HEK293 (cell line): Measurements from ENCODE around the gene GDPGP1.

Experiments used
- CTCF ChIA-PET: fragments of 350-600 bp; formaldehyde crosslinking; extraction: SDS; loops from one replicate; lab custom pipeline; 2021; ENCODE audit warnings: antibody characterized with exemption; lab: Yijun Ruan, JAX
- POLR2A ChIA-PET: fragments of 300-600 bp; formaldehyde crosslinking; extraction: SDS; loops from one replicate; lab custom pipeline; 2020; ENCODE audit warnings: antibody characterized with exemption, inconsistent platforms; lab: Yijun Ruan, JAX
- H3K27ac ChIP-seq: fragments of 200-500 bp; sonication (Bioruptor generic); 2 replicates; pipeline ENCODE4 v1.5.1; 2014; ENCODE audit warnings: low read depth, low read length, control low read depth, inconsistent platforms; ENCODE audit errors: extremely low read depth
- H3K36me3 ChIP-seq, 2 experiments: fragments of 200-500 bp in 1 of 2; sonication (Bioruptor generic) in 1 of 2; 1 replicate in 1 of 2; 2 replicates in 1 of 2; pipeline ENCODE4 v1.5.1; 2014 to 2017; ENCODE audit warnings: inconsistent platforms in 2 of 2, low read length in 2 of 2; ENCODE audit not compliant: control insufficient read depth in 2 of 2, insufficient read depth in 1 of 2
- H3K4me1 ChIP-seq: fragments of 200-500 bp; sonication (Bioruptor generic); 2 replicates; pipeline ENCODE4 v1.5.1; 2014; ENCODE audit warnings: mild to moderate bottlenecking, low read length, inconsistent platforms; ENCODE audit not compliant: control insufficient read depth, insufficient read depth
- H3K4me3 ChIP-seq: 2 replicates; pipeline ENCODE4 v1.5.1; 2011; ENCODE audit warnings: low read depth, mild to moderate bottlenecking, control low read depth, low read length, moderate library complexity
- H3K9me3 ChIP-seq: fragments of 200-500 bp; sonication (Bioruptor generic); 2 replicates; pipeline ENCODE4 v1.5.1; 2014; ENCODE audit warnings: low read depth, low read length, inconsistent platforms; ENCODE audit not compliant: control insufficient read depth, insufficient read depth
- BCL11B ChIP-seq: fragments of 450-650 bp; formaldehyde crosslinking; IDR thresholded peaks from 2 replicates; pipeline ENCODE4 v1.5.1; 2016; ENCODE audit warnings: low read depth, missing biosample characterization, missing genetic modification characterization
- FEZF1 ChIP-seq: fragments of 450-650 bp; formaldehyde crosslinking; IDR thresholded peaks from 2 replicates; pipeline ENCODE4 v1.5.1; 2016; ENCODE audit warnings: missing biosample characterization, missing genetic modification characterization
- GLIS2 ChIP-seq: fragments of 450-650 bp; formaldehyde crosslinking; IDR thresholded peaks from 2 replicates; pipeline ENCODE4 v1.5.1; 2016; ENCODE audit warnings: missing biosample characterization, missing genetic modification characterization
- HOXC10 ChIP-seq: sonication (generic); formaldehyde crosslinking; IDR thresholded peaks from 2 replicates; pipeline ENCODE4 v1.8.1; 2023; ENCODE audit warnings: mild to moderate bottlenecking, missing genetic modification reagents
- KLF10 ChIP-seq: fragments of 450-650 bp; IDR thresholded peaks from 2 replicates; pipeline ENCODE4 v1.5.1; 2018; ENCODE audit warnings: missing biosample characterization, mild to moderate bottlenecking, missing genetic modification characterization
- ZBTB21 ChIP-seq: fragments of 450-650 bp; formaldehyde crosslinking; IDR thresholded peaks from 2 replicates; pipeline ENCODE4 v1.5.1; 2017; ENCODE audit warnings: missing biosample characterization, missing genetic modification characterization
- ZFP3 ChIP-seq: fragments of 450-650 bp; formaldehyde crosslinking; IDR thresholded peaks from 2 replicates; pipeline ENCODE4 v1.5.1; 2016; ENCODE audit warnings: low read depth, missing biosample characterization, missing genetic modification characterization
- ZNF10 ChIP-seq: fragments of 450-650 bp; formaldehyde crosslinking; IDR thresholded peaks from 2 replicates; pipeline ENCODE4 v1.5.1; 2017; ENCODE audit warnings: missing biosample characterization, missing genetic modification characterization
- ZNF174 ChIP-seq: fragments of 450-650 bp; formaldehyde crosslinking; IDR thresholded peaks from 2 replicates; pipeline ENCODE4 v1.5.0; 2017; ENCODE audit warnings: missing biosample characterization, mild to moderate bottlenecking, missing genetic modification characterization
- ZNF2 ChIP-seq: fragments of 450-650 bp; formaldehyde crosslinking; IDR thresholded peaks from 2 replicates; pipeline ENCODE4 v1.5.1; 2016; ENCODE audit warnings: missing biosample characterization, missing genetic modification characterization
- ZNF292 ChIP-seq: fragments of 450-650 bp; formaldehyde crosslinking; IDR thresholded peaks from 2 replicates; pipeline ENCODE4 v1.5.1; 2016; ENCODE audit warnings: low read depth, missing biosample characterization, missing genetic modification characterization, borderline replicate concordance
- ZNF548 ChIP-seq: fragments of 450-650 bp; formaldehyde crosslinking; IDR thresholded peaks from 2 replicates; pipeline ENCODE4 v1.5.1; 2016; ENCODE audit warnings: missing biosample characterization, missing genetic modification characterization
- ZNF555 ChIP-seq: fragments of 450-650 bp; formaldehyde crosslinking; conservative IDR thresholded peaks from 2 replicates; pipeline ENCODE4 v1.5.1; 2017; ENCODE audit warnings: missing biosample characterization, mild to moderate bottlenecking, missing genetic modification characterization, inconsistent platforms
- ZNF560 ChIP-seq: fragments of 450-650 bp; formaldehyde crosslinking; IDR thresholded peaks from 2 replicates; pipeline ENCODE4 v1.5.1; 2017; ENCODE audit warnings: missing biosample characterization, missing genetic modification characterization, borderline replicate concordance
- ZNF561 ChIP-seq: fragments of 450-650 bp; IDR thresholded peaks from 2 replicates; pipeline ENCODE4 v1.5.1; 2018; ENCODE audit warnings: missing biosample characterization, missing genetic modification characterization, borderline replicate concordance
- ZNF596 ChIP-seq: fragments of 450-650 bp; IDR thresholded peaks from 2 replicates; pipeline ENCODE4 v1.5.0; 2018; ENCODE audit warnings: missing biosample characterization, mild to moderate bottlenecking, missing genetic modification characterization, moderate library complexity
- ZNF629 ChIP-seq: fragments of 450-650 bp; formaldehyde crosslinking; IDR thresholded peaks from 2 replicates; pipeline ENCODE4 v1.5.1; 2017; ENCODE audit warnings: missing biosample characterization, missing genetic modification characterization
- TF ChIP-seq, protein P1 (sequence below): fragments of 450-650 bp; formaldehyde crosslinking; IDR thresholded peaks from 2 replicates; pipeline ENCODE4 v1.5.1; 2017; ENCODE audit warnings: missing biosample characterization, missing genetic modification characterization
- TF ChIP-seq, protein P2 (sequence below): fragments of 450-650 bp; formaldehyde crosslinking; IDR thresholded peaks from 2 replicates; pipeline ENCODE4 v1.5.1; 2016; ENCODE audit warnings: missing biosample characterization, missing genetic modification characterization, low read depth
- TF ChIP-seq, protein P3 (sequence below): fragments of 450-650 bp; formaldehyde crosslinking; IDR thresholded peaks from 2 replicates; pipeline ENCODE4 v1.5.1; 2016; ENCODE audit warnings: missing biosample characterization, missing genetic modification characterization
- TF ChIP-seq, protein P4 (sequence below): fragments of 450-650 bp; formaldehyde crosslinking; IDR thresholded peaks from 2 replicates; pipeline ENCODE4 v1.5.1; 2016; ENCODE audit warnings: missing biosample characterization, missing genetic modification characterization, borderline replicate concordance

GDPGP1 gene

DNA sequence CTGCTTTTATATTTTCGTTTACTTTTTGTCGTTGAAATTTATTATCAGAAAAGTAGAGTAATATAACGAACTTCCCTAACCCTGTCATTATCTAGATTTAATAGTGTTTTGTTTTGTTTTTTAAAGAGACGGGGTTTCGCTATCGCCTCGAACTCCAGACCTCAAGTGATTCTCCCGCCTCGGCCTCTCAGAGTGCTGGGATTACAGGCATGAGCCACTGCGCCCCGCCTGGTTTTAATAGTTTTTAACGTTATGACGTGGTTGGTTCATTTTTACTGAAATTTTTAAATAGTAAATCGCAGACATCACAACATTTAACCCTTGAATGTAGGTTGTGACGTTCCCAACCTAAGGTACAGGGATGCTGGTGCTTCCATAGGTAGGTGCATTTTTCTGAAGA lies 32.5 kb downstream of the GDPGP1 start:
- POLR2A ChIA-PET = interaction anchor here (0.6 to 4.3 kb wide), 3 partner anchors 17 to 661 kb away, joined by 4 to 26 read pairs (median 9); partner anchors contain the start of genes CIB1, GDPGP1 and TTLL13
- H3K4me3 ChIP-seq = peak overlapping the region; percentile 73
- peaks cover 10% of the 10 kb centered on the region; the same call in 1 of the 2 replicates for H3K4me1 ChIP-seq
- CTCF ChIA-PET = interaction anchor here (0.6 to 1.0 kb wide), 2 partner anchors 76 to 428 kb away, joined by 3 read pairs; no protein-coding TSS in a partner anchor
- no peaks in the 10 kb centered on the region for H3K9me3 ChIP-seq
- H3K36me3 ChIP-seq = peaks cover 39 to 40% of the 10 kb centered on the region in 2 experiments
- peak overlapping the region; percentile 89 for H3K27ac ChIP-seq
- no peak for TF ChIP-seq HOXC10
- TF ChIP-seq ZNF629 (tag by site-specific recombination) = 0 out of 2 replicates have a peak, but pooled peaks have one; percentile 39
- TF ChIP-seq ZBTB21 (tag by site-specific recombination) = peak; percentile 37; the same call in 1 of the 2 replicates
- TF ChIP-seq, protein P1, sequence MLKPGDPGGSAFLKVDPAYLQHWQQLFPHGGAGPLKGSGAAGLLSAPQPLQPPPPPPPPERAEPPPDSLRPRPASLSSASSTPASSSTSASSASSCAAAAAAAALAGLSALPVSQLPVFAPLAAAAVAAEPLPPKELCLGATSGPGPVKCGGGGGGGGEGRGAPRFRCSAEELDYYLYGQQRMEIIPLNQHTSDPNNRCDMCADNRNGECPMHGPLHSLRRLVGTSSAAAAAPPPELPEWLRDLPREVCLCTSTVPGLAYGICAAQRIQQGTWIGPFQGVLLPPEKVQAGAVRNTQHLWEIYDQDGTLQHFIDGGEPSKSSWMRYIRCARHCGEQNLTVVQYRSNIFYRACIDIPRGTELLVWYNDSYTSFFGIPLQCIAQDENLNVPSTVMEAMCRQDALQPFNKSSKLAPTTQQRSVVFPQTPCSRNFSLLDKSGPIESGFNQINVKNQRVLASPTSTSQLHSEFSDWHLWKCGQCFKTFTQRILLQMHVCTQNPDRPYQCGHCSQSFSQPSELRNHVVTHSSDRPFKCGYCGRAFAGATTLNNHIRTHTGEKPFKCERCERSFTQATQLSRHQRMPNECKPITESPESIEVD (tag by site-specific recombination) = 0 out of 2 replicates have a peak, but pooled peaks have one; percentile 24
- TF ChIP-seq, protein P2, sequence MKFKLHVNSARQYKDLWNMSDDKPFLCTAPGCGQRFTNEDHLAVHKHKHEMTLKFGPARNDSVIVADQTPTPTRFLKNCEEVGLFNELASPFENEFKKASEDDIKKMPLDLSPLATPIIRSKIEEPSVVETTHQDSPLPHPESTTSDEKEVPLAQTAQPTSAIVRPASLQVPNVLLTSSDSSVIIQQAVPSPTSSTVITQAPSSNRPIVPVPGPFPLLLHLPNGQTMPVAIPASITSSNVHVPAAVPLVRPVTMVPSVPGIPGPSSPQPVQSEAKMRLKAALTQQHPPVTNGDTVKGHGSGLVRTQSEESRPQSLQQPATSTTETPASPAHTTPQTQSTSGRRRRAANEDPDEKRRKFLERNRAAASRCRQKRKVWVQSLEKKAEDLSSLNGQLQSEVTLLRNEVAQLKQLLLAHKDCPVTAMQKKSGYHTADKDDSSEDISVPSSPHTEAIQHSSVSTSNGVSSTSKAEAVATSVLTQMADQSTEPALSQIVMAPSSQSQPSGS = 0 out of 2 replicates have a peak, but pooled peaks have one; percentile 4
- TF ChIP-seq, all 188 proteins: peak for 4

DNA sequence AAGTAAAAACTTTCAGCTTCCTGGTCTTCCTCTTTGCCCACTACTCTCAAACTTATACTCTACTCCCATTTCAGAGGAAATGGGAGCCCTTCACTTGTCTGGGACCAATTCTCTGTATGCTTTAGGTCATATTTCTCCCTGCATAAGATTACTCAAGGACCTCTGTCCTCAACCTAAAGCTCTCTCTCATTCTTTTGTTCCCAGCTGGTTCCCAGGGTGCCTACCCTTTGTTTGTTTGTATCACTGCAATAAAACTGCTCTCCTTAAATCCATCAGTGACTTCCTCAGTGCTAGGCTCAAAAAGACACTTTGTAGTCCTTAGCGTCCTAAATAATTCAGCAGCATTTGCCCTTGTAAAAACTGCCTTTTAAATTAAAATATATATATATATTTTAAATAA lies 34.4 kb downstream of the GDPGP1 start:
- Histone ChIP-seq H3K27ac (no peak overlapping the region), H3K4me3 (no peak overlapping the region), H3K4me1 (peaks cover 10% of the 10 kb centered on the region; the same call in 1 of the 2 replicates), H3K9me3 (no peaks in the 10 kb centered on the region), H3K36me3 (peaks cover 49 to 58% of the 10 kb centered on the region in 2 experiments)
- CTCF ChIA-PET = interaction anchor here (0.6 to 1.1 kb wide), 9 partner anchors 16 to 1096 kb away, joined by 3 to 6 read pairs (median 3); no protein-coding TSS in a partner anchor
- POLR2A ChIA-PET = interaction anchor here (0.5 to 4.3 kb wide), 6 partner anchors 19 to 602 kb away, joined by 3 to 26 read pairs (median 4); partner anchors contain the start of genes CIB1, GDPGP1 and TTLL13
- TF ChIP-seq ZFP3 (tag by site-specific recombination) (no peak), ZNF596 (tag by site-specific recombination) (peak; percentile 44; the same call in 1 of the 2 replicates), ZNF561 (tag by site-specific recombination) (0 out of 2 replicates have a peak, but pooled peaks have one; percentile 30), FEZF1 (tag by site-specific recombination) (peak; percentile 56)

DNA sequence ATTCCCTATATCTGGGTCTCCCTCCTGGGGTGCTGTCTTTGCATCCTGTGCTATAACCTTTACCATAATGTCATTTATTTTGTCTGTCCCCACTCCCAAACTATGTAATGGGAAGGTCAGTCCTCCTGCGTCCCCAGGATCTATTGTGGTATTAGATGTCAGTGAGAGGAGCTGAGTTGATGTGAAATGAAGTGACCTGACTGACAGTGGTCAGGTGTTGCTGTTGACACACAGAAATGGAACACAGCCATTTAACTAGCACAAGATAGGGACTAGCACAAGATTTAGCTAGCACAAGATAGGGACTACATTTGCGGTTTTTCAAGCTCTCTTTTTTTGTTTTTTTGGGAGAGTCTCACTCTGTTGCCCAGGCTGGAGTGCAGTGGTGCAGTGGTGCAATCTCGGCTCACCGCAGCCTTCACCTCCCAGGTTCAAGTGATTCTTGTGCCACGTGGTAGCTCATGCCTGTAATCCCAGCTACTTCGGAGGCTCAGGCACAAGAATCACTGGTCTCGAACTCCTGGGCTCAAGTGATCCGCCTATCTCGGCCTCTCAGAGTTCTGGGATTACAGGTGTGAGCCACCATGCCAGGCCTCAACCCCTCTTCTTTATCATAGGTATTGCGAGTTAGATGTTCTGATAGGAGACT lies 36.6 kb downstream of the GDPGP1 start:
- ChIA-PET POLR2A (interaction anchor here (0.5 to 0.9 kb wide), 2 partner anchors 117 to 397 kb away, joined by 4 to 5 read pairs; partner anchors contain the start of gene IQGAP1), CTCF (interaction anchor here (1.6 to 3.1 kb wide), 2 partner anchors 22 to 49 kb away, joined by 4 to 9 read pairs; no protein-coding TSS in a partner anchor)
- no peak overlapping the region for H3K27ac ChIP-seq
- peaks cover 59 to 72% of the 10 kb centered on the region in 2 experiments for H3K36me3 ChIP-seq
- H3K4me1 ChIP-seq = peaks cover 10% of the 10 kb centered on the region; the same call in 1 of the 2 replicates
- H3K4me3 ChIP-seq = no peak overlapping the region
- H3K9me3 ChIP-seq = no peaks in the 10 kb centered on the region
- TF ChIP-seq ZNF560 (tag by site-specific recombination) (no peak), ZNF2 (no peak), KLF10 (tag by site-specific recombination) (no peak), ZNF174 (tag by site-specific recombination) (no peak), BCL11B (no peak), ZNF555 (tag by site-specific recombination) (no peak), ZNF10 (tag by site-specific recombination) (no peak), GLIS2 (no peak), ZNF548 (tag by site-specific recombination) (no peak), ZNF292 (tag by site-specific recombination) (no peak)
- TF ChIP-seq, protein P3, sequence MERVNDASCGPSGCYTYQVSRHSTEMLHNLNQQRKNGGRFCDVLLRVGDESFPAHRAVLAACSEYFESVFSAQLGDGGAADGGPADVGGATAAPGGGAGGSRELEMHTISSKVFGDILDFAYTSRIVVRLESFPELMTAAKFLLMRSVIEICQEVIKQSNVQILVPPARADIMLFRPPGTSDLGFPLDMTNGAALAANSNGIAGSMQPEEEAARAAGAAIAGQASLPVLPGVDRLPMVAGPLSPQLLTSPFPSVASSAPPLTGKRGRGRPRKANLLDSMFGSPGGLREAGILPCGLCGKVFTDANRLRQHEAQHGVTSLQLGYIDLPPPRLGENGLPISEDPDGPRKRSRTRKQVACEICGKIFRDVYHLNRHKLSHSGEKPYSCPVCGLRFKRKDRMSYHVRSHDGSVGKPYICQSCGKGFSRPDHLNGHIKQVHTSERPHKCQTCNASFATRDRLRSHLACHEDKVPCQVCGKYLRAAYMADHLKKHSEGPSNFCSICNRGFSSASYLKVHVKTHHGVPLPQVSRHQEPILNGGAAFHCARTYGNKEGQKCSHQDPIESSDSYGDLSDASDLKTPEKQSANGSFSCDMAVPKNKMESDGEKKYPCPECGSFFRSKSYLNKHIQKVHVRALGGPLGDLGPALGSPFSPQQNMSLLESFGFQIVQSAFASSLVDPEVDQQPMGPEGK = no peak
- TF ChIP-seq, protein P4, sequence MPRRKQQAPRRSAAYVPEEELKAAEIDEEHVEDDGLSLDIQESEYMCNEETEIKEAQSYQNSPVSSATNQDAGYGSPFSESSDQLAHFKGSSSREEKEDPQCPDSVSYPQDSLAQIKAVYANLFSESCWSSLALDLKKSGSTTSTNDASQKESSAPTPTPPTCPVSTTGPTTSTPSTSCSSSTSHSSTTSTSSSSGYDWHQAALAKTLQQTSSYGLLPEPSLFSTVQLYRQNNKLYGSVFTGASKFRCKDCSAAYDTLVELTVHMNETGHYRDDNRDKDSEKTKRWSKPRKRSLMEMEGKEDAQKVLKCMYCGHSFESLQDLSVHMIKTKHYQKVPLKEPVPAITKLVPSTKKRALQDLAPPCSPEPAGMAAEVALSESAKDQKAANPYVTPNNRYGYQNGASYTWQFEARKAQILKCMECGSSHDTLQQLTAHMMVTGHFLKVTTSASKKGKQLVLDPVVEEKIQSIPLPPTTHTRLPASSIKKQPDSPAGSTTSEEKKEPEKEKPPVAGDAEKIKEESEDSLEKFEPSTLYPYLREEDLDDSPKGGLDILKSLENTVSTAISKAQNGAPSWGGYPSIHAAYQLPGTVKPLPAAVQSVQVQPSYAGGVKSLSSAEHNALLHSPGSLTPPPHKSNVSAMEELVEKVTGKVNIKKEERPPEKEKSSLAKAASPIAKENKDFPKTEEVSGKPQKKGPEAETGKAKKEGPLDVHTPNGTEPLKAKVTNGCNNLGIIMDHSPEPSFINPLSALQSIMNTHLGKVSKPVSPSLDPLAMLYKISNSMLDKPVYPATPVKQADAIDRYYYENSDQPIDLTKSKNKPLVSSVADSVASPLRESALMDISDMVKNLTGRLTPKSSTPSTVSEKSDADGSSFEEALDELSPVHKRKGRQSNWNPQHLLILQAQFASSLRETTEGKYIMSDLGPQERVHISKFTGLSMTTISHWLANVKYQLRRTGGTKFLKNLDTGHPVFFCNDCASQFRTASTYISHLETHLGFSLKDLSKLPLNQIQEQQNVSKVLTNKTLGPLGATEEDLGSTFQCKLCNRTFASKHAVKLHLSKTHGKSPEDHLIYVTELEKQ = no peak
